Pancreas (tissue), 10 donors: ENCODE data around the gene RFX3. TPM values are rescaled to one million over a fixed set of nuclear protein-coding genes. Genes with fewer than 3 reads are reported as not detected.

ENCODE experiments used
- ATAC-seq, 4 donors: fragments of 200-7000 bp; cut with Tn5 transposase; one replicate each; pipeline versions ENCODE4 v1.8.0 to v1.9.1; 2020; ENCODE audit warnings: mild to moderate bottlenecking in 4 of 4, moderate library complexity in 4 of 4
- DNase-seq, 6 donors: peaks; one replicate each; pipeline ENCODE4 v3.0.0-alpha.2; 2020
- FAIRE-seq: peaks from 2 replicates; lab custom pipeline; 2012; peaks lifted over from hg19 to GRCh38; lab: Jason Lieb, UNC
- H3K27ac ChIP-seq, 4 donors: fragments of 200-600 bp; sonication (generic); 1 replicate in 3 of 4; 2 replicates in 1 of 4; pipeline versions ENCODE4 v1.5.0 to v1.8.0; 2020
- H3K27me3 ChIP-seq, 4 donors: fragments of 200-600 bp; one replicate each; pipeline ENCODE4 v1.8.0; 2021
- H3K36me3 ChIP-seq, 3 donors: fragments of 200-600 bp; sonication (generic) in 1 of 3; one replicate each; pipeline versions ENCODE4 v1.5.0 to v1.8.0; 2020 to 2021
- H3K4me1 ChIP-seq, 3 donors: fragments of 200-600 bp; one replicate each; pipeline ENCODE4 v1.8.0; 2021
- H3K4me3 ChIP-seq, 4 donors: fragments of 200-600 bp; sonication (generic) in 2 of 4; one replicate each; pipeline versions ENCODE4 v1.5.0 to v1.8.0; 2020 to 2021
- H3K9me3 ChIP-seq, 4 donors: fragments of 200-600 bp; one replicate each; pipeline ENCODE4 v1.8.0; 2021
- WGBS, 2 donors: extraction: QIAGEN DNeasy Blood & Tissue Kit; methylation state at CpG; one replicate each; pipeline ENCODE4 v1.1.7; 2013; 5-methylcytosine and 5-hydroxymethylcytosine counted together
- intact Hi-C, 3 donors: fragments of 100-400 bp; cut with DNase I; formaldehyde crosslinking; loops; one replicate each; pipeline versions ENCODE4 v1.11.1 to v1.14.2; 2022
- polyA plus RNA-seq, 2 donors: library from polyadenylated mRNA; stranded (reverse); fragments of 200-250 nt; gene quantifications; one replicate each; pipeline ENCODE4 v1.2.3, GENCODE V29; 2013
- total RNA-seq, 6 donors: library from RNA; stranded (reverse); fragmentation: NEBNext Ultra II Directional in 4 of 6; extraction: Animal tissue kit (Norgen Biotek cat#: 25700) in 4 of 6; gene quantifications; one replicate each; pipeline versions ENCODE4 v1.2.1 to v1.2.4, GENCODE V29; 2021 to 2023
- TF ChIP-seq, protein P1 (sequence below), 4 donors: fragments of 200-600 bp; sonication (generic) in 3 of 4; IDR thresholded peaks; one replicate each; pipeline versions ENCODE4 v1.5.0 to v1.8.0; 2021; ENCODE audit warnings: antibody characterized with exemption in 4 of 4
- donor health status: healthy with polysubstance abuse.
- donor health status: DM: no; HTN: no; CAD: no; lungs with moderate emphysema.
- donor health status: DM: no; HTN: no; CAD: no.
- donor health status: control.
- donor health status: control.
- donor health status: Bipolar disorder and iron deficiency.
- donor health status: DM: yes; HTN: yes; CAD: no.
- donor health status: DM: no; HTN: no; CAD: no.
- donor health status: DM: no; HTN: no; CAD: no.
- donor health status: DM: yes; HTN: yes; CAD: no.

RFX3 gene
- total and polyA plus RNA-seq, 8 donors, result 1.2 to 12.2 (median 5.0) TPM

DNA sequence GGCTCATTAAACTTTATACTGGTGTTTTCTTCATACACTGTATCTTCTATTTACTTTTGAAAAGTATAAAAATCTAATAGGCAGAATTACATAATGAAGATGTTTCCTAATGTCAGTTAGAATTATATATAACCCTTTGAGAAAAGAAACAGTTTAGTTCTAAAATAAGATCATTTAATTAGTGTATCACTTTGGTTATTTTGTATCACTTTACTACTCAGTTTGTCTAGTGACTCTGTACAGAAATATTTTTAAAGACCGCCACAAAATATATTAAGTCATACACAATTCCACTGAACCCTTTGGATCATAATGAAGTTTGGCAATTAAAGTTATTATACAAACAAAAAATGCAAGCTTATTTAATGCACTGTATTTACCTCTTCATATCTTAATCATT lies 15.0 kb downstream of the RFX3 start:
- no peak overlapping the region for H3K4me3 ChIP-seq
- DNase-seq (no peak), FAIRE-seq (peak; percentile 66), ATAC-seq (no peak)
- H3K9me3 ChIP-seq, result no peaks in the 10 kb centered on the region
- peaks cover 0 to 8% (median 6%) of the 10 kb centered on the region in 3 donors for H3K4me1 ChIP-seq
- intact Hi-C loops, result no loop called here
- H3K27ac ChIP-seq, result no peak overlapping the region
- H3K27me3 ChIP-seq, result no peaks in the 10 kb centered on the region
- 95 to 97% methylated on average over 1 of the region's 1 CpG for WGBS, 2 donors
- TF ChIP-seq, protein P1, sequence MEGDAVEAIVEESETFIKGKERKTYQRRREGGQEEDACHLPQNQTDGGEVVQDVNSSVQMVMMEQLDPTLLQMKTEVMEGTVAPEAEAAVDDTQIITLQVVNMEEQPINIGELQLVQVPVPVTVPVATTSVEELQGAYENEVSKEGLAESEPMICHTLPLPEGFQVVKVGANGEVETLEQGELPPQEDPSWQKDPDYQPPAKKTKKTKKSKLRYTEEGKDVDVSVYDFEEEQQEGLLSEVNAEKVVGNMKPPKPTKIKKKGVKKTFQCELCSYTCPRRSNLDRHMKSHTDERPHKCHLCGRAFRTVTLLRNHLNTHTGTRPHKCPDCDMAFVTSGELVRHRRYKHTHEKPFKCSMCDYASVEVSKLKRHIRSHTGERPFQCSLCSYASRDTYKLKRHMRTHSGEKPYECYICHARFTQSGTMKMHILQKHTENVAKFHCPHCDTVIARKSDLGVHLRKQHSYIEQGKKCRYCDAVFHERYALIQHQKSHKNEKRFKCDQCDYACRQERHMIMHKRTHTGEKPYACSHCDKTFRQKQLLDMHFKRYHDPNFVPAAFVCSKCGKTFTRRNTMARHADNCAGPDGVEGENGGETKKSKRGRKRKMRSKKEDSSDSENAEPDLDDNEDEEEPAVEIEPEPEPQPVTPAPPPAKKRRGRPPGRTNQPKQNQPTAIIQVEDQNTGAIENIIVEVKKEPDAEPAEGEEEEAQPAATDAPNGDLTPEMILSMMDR (IDR thresholded peaks at IDR 0.05), result no peak
- no peaks in the 10 kb centered on the region for H3K36me3 ChIP-seq

DNA sequence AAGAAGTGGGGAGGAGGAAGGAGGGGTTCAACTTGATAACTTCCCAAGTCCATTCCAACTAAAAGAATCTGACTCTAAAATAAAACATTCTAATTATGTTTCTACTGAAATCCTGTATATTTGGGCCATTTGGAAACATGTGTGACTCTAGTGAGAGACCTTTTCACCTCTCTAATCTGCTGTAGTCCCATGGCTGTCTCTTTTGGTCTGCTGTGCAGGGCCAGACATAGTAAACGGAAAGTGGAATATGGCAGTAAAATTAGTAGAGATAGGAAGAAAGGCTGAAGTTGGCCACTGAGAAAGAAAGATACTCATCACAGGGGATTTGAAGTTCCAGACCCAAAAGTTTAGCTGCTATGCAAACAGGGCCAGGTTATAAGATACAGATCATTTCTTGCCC lies 15.9 kb downstream of the RFX3 start:
- no peaks in the 10 kb centered on the region for H3K27me3 ChIP-seq
- intact Hi-C loops, result no loop called here
- ATAC-seq (no peak), FAIRE-seq (no peak), DNase-seq (no peak)
- no peaks in the 10 kb centered on the region for H3K36me3 ChIP-seq
- TF ChIP-seq, protein P1 (IDR thresholded peaks at IDR 0.05), result no peak
- no peaks in the 10 kb centered on the region for H3K9me3 ChIP-seq
- no peak overlapping the region for H3K4me3 ChIP-seq
- H3K4me1 ChIP-seq, result peaks cover 0 to 8% (median 6%) of the 10 kb centered on the region in 3 donors
- 89 to 100% methylated on average over 1 of the region's 1 CpG for WGBS, 2 donors
- H3K27ac ChIP-seq, result no peak overlapping the region

DNA sequence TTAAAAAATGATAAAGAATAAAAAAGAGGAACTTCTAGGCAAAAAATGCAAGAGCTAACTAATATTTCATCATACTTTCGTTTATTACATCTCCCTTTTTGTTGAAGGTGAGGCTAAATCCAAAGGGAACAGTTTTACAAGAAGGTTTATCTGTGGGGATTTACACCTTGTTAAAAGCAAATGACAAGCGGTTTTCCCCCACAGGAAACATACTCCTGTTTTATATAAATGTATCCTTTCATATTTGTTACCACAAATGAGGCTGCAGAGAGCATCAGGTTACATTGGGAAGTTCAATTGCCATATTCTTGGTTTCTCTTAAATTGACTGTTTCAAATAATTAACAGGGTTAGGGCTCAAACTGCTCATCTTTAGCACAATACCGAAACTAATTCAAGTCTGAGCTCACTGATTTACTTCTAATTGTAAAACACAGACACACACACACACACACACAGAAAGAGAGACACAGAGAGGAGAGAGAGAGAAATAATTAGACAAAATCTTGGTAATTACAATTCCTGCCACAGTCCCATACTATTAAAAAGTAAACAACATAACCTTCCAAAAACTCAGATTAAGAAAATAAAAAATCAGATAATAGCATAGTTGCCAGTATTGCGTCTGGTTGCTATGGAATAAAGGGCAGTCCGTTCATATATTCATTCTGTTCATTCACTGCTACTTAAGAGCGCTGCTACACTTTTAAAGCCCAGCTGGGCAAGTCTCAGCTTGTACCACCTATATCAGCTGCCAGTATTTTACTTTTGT lies 17.1 kb downstream of the RFX3 start:
- WGBS, 2 donors, result 49 to 67% methylated on average over 6 of the region's 6 CpGs
- DNase-seq (no peak), FAIRE-seq (no peak), ATAC-seq (peak; percentile 42 to 73 (median 65))
- Histone ChIP-seq H3K4me3 (peak overlapping the region in 2 of 4 donors; percentile 4), H3K9me3 (no peaks in the 10 kb centered on the region), H3K4me1 (peaks cover 0 to 8% (median 6%) of the 10 kb centered on the region in 3 donors), H3K27ac (peak overlapping the region in 2 of 4 donors; percentile 19 to 34), H3K27me3 (no peaks in the 10 kb centered on the region), H3K36me3 (no peaks in the 10 kb centered on the region)
- TF ChIP-seq, protein P1 (IDR thresholded peaks at IDR 0.05), result no peak
- intact Hi-C loops, result no loop called here

DNA sequence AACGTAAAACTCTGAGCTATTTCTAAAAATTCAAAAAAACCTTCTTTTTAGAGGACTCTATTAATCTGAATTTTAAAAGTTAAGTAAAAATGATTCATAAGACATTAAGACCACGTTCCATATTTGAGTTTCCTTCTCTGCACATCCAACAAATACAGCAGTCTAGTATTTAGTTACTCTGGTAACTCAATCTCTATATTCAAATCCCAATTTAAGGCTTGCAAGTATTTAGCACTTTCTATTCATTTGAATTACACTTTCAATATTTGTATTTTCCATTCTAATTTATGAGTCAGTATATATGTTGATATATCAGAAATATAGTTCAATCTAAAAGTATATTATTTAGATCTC lies 17.7 kb downstream of the RFX3 start:
- no peaks in the 10 kb centered on the region for H3K36me3 ChIP-seq
- peak overlapping the region in 1 of 4 donors; percentile 4 for H3K4me3 ChIP-seq
- ATAC-seq, result peak in 1 of 4 donors; percentile 26
- no peaks in the 10 kb centered on the region for H3K27me3 ChIP-seq
- peak overlapping the region in 3 of 4 donors; percentile 15 to 34 (median 19) for H3K27ac ChIP-seq
- H3K9me3 ChIP-seq, result no peaks in the 10 kb centered on the region
- intact Hi-C loops, result no loop called here
- TF ChIP-seq, protein P1 (IDR thresholded peaks at IDR 0.05), result no peak
- DNase-seq, result no peak
- peak; percentile 89 for FAIRE-seq
- WGBS, 2 donors, result 69 to 85% methylated on average over 2 of the region's 2 CpGs
- peaks cover 0 to 8% (median 6%) of the 10 kb centered on the region in 3 donors for H3K4me1 ChIP-seq
